Amniotic stem cell (primary cell): Measurements from ENCODE around the gene HTRA3.
A peak's percentile ranks its signal among the peaks of the same experiment; 100 is the strongest.

Source experiments
- DNase-seq: peaks from one replicate; lab custom pipeline; 2025; lab: John Stamatoyannopoulos, UW

Gene HTRA3

DNA sequence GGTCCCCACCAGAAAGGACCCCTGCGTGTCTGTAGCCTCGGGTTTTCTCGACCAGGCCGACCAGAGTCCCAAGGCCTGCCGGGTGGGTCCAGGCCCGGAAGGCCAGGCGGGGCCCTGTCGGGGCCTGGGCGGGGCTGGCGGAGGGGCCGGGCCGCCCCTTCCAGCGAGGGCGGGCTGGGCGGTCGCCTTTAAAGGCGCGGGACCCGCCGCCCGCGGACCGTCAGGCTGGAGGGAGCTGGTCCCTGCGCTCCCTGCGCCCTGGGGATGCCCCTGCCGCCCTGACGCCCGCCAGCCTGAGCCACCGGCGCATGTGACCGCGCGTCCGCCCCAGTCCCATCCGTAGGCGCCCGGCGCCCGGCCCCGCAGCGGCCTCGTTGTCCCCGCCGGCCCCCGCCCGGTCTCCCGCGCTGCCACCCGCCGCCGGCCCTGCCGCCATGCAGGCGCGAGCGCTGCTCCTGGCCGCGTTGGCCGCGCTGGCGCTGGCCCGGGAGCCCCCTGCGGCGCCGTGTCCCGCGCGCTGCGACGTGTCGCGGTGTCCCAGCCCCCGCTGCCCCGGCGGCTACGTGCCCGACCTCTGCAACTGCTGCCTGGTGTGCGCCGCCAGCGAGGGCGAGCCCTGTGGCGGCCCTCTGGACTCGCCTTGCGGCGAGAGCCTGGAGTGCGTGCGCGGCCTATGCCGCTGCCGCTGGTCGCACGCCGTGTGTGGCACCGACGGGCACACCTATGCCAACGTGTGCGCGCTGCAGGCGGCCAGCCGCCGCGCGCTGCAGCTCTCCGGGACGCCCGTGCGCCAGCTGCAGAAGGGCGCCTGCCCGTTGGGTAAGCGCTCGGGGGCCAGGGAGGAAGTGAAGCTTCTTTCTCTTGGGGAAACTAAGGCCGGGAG, at the start of gene HTRA3:
TSS of gene HTRA3 (plus strand) at position 220 of the 883 bp plus-strand sequence. CDS start at position 435, 215 bp downstream.
- no peak for DNase-seq

DNA sequence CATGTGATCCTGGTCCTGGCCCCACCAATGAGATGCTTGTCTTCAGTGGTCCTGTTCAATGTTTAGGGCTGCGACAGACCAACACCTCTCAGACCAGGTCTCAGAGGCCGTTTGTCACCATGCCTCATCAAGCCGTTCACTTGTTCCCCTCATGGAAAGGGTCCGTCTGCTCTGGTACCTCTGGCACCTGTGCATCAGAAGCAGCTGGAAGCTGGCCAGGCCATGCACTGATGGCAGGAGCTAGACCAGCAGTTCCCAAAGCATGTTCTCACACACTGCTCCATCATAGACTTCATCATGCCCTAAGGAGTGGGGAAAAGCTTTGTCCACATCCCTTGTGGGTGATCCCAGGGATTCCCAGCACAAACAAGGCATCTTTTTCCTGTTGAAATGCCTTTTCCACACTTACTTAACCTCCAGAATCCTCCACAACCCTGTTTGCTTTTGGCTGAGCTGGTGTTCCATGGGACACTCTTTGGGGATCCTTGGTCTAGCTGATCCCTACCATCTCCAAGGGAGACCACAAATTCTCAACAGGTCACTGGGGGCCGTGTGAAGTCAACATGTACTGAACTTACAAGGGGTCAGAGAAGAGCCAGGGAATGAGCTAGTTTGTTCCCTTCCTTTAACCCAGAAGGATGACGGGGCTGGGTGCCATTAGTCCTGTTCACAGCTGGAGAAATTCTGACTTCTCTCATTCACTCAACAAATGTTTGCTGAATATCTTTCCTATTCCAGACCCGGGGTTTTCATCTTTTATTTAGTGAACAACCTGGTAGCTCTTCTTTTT, 48.7 kb upstream of the HTRA3 start:
- DNase-seq: no peak

GRCh38 chr4:8221476-8221875, 48.1 kb upstream of the HTRA3 start:
- no peak for DNase-seq

GRCh38 chr4:8221985-8222384, 47.6 kb upstream of the HTRA3 start:
- no peak for DNase-seq

GRCh38 chr4:8222609-8223388, 46.8 kb upstream of the HTRA3 start:
- DNase-seq: no peak

GRCh38 chr4:8224267-8224974, 45.1 kb upstream of the HTRA3 start:
- DNase-seq: no peak

- no peak for DNase-seq
Observed at GRCh38 chr4:8224975-8225625, 44.5 kb upstream of the HTRA3 start.

DNA sequence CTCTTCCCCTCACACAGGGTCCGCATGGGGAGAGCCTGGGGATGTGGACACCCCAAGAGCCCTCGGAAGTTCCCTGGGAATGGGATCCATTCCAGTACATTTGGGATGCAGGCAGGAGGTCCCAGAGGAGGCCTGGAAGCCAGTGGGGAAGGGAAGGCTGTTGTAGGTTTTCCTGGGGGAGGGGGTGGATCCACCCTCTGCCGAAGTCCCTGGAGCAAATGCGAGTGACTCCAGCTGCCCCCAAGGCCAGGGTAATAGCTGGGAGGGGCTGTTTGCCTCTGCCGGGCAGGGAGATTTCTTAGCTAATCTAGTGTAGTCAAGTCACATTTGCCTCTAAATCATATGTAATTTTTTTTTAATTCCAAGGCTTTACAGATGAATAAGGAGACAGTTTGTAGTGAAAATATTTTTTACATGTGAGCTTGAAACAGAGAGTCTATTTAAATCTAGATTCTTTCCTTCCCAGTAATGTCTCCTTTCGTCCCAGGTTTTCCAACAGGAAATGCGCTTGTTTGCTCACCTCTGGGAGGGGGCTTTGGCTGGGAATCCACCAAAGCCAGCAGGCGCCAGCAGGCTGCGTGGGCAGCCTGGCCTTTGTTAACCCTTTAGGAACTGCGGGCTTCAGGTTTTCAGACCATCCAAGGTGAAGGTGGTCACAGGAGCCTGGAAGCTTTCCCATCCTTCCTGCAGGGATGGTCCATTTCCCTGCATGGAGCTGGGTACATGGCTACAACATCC, 43.7 kb upstream of the HTRA3 start:
- DNase-seq: no peak

GRCh38 chr4:8227201-8227770, 42.3 kb upstream of the HTRA3 start:
- DNase-seq: no peak

DNA sequence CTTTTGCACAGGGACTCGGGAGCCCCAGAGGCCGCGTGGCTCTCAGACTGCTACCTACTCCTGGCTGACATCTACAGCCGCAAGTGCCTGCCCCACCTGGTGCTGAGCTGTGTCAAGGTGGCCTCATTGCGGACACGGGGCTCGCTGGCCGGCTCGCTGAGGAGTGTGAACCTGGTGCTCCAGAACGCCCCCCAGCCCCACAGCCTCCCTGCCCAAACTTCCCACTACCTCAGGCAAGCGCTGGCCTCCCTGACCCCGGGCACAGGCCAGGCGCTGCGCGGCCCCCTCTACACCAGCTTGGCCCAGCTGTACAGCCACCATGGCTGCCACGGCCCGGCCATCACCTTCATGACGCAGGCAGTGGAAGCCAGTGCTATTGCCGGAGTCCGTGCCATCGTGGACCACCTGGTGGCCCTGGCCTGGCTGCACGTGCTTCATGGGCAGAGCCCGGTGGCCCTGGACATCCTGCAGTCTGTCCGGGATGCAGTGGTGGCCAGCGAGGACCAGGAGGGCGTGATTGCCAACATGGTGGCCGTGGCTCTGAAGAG, 41.7 kb upstream of the HTRA3 start:
- DNase-seq: no peak

GRCh38 chr4:8228319-8229250, 41.0 kb upstream of the HTRA3 start:
- peak; percentile 9 for DNase-seq

- no peak for DNase-seq
Observed at GRCh38 chr4:8229331-8229975, 40.1 kb upstream of the HTRA3 start.

DNA sequence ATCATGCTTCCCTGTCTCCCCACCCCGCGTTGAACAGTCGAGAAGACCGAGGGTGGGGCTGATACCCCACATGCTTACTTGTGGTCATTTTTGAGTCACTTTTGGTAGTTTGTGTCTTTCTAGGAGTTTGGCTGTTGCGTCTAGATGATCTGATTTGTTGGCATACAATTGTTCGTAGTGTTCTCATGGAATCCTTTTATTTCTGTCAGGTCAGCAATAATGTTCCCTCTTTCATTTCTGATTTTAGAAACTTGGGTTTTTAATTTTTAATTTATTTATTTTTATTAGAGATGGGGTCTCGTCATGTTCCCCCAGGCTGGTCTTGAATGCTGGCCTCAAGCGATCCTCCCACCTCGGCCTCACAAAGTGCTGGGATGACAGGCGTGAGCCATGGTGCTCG, 39.5 kb upstream of the HTRA3 start:
- no peak for DNase-seq

DNA sequence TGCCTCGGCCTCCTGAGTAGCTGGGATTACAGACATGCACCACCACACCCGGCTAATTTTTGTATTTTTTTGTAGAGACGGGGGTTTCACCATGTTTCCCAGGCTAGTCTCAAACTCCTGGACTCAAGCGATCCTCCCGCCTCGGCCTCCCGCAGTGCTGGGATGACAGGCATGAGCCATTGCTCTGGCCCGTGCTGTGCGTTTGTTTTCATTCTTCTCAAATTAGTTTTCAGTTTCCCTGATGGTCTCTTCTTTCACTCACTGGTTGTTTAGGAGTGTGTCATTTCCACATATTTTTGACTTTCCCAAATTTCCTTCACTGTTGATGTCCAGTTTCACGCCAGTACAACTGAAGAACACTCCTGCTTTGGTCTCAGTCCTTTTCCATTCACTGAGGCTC, 38.7 kb upstream of the HTRA3 start:
- DNase-seq: no peak

DNA sequence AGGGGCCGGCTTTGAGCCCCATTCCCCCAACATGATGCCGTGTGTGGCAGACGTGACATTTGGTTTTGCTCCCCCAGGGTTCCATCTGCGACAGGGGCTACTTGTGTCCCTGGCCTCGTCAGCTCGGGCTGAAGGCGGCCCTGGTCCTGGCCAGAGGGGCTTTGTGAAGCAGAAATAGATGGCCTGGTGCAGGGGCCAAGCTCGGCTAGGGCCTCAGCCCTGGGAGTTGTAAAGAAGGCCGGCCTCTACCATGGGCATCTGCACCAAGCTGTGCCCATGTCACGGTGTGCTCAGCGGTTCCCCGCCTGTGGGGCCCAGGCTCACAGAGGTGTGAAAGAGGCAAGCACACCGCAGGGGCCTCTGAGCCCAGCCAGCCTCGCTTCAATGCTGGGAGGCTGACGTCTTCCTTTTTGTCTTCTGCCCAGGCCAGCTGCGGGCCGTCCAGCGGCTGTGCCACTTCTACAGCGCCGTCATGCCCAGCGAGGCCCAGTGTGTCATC, 38.0 kb upstream of the HTRA3 start:
- DNase-seq: no peak

DNA sequence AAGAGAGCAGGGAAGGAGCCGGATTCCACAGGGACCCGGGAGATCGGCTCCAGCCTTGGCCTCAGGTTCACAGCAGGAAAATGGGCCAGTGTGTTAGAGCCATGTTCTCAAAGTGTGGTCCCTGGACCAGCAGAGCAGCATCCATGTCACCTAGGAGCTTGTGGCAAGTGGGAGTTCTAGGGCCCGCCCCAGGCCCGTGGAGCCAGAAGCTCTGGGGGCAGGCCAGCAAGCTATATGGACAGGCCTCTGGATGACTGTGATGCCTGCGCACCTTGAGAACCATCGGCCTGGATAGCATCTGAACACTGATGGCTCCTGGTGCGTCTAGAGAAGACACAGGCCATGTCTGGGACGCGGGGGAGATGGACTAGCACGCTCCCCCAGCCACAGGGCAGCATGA, 36.8 kb upstream of the HTRA3 start:
- no peak for DNase-seq

DNA sequence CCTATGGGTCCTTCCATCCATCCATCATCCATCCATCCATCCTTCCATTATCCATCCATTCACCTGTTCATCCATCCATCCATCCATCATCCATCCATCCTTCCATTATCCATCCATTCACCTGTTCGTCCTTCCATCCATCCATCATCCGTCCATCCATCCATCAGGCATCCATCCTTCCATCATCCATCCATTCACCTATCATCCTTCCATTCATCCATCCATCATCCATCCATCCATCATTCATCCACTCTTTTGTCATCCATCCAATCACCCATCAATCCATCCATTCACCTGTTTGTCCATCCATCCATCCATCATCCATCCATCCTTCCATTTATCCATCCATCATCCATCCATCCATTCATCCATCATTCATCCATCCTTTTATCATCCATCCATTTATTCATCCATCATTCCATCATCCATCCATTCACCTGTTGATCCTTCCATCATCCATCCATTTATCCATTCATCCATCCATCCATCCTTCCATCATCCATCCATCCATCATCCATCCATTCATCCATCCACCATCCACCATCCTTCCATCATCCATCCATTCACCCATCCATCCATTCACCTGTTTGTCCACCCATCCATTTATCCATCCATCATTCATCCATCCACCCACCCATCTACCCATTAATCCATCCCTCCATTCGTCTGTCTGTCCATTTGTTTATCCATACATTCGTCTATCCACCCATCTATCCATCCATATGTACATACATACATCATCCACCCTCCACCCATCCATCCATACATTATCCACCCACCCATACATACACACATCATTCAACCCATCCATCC, 35.7 kb upstream of the HTRA3 start:
- no peak for DNase-seq
